Activated B cell treated with CpG ODN at 0.5 μM for 24 hours (primary cell): ENCODE results near the gene AREG. TPM values are rescaled to one million over a fixed set of nuclear protein-coding genes. Genes with fewer than 3 reads are reported as not detected.
A peak's percentile ranks its signal among the peaks of the same experiment; 100 is the strongest.

ENCODE experiments used
- ATAC-seq: fragments of 200-7000 bp; cut with Tn5 transposase; one replicate; pipeline ENCODE4 v1.10.0; 2021; ENCODE audit warnings: low read depth, mild to moderate bottlenecking, moderate library complexity
- CTCF ChIA-PET: fragments of 350-600 bp; sonication (Branson Sonifier 250); formaldehyde crosslinking; loops from one replicate; lab custom pipeline; 2021; ENCODE audit warnings: antibody characterized with exemption; lab: Charles Lee
- POLR2A ChIA-PET: fragments of 350-600 bp; sonication (Branson Sonifier 250); formaldehyde crosslinking; loops from one replicate; lab custom pipeline; 2021; ENCODE audit warnings: antibody characterized with exemption; lab: Charles Lee
- DNase-seq: peaks from one replicate; pipeline ENCODE4 v3.0.0; 2022
- H3K27ac Mint-ChIP-seq: one replicate; pipeline ENCODE4 v1.8.0; 2020; ENCODE audit warnings: mixed read lengths
- H3K27me3 Mint-ChIP-seq: one replicate; pipeline ENCODE4 v1.8.0; 2021; ENCODE audit warnings: mixed read lengths
- H3K36me3 Mint-ChIP-seq: one replicate; pipeline ENCODE4 v1.8.0; 2021; ENCODE audit warnings: low read depth, mixed read lengths
- H3K4me1 Mint-ChIP-seq: one replicate; pipeline ENCODE4 v1.8.0; 2021; ENCODE audit warnings: mixed read lengths
- H3K4me3 Mint-ChIP-seq: one replicate; pipeline ENCODE4 v1.8.0; 2020; ENCODE audit warnings: mild to moderate bottlenecking, mixed read lengths
- H3K9me3 Mint-ChIP-seq: one replicate; pipeline ENCODE4 v1.8.0; 2020; ENCODE audit warnings: mixed read lengths
- CTCF ChIP-seq: fragments of 200-600 bp; IDR thresholded peaks from one replicate; pipeline ENCODE4 v1.8.0; 2022; ENCODE audit warnings: antibody characterized with exemption, mild to moderate bottlenecking
- intact Hi-C: fragments of 100-400 bp; cut with micrococcal nuclease; formaldehyde crosslinking; loops from one replicate; pipeline ENCODE4 v1.15.1; 2024
- total RNA-seq: library from RNA; stranded (reverse); gene quantifications from 2 replicates; pipeline ENCODE4 v1.2.3, GENCODE V29; 2022

The AREG gene
- total RNA-seq, 1 donor from 2014 or later, result 2.1 TPM

- intact Hi-C loops, result loop anchor here (1.0 kb wide), 1 partner anchor 42 kb away; the partner anchor contains the start of gene AREG
- H3K4me3 Mint-ChIP-seq, result peak overlapping the region; percentile 20
- ATAC-seq (peak; percentile 86), DNase-seq (no peak)
- peaks cover 22% of the 10 kb centered on the region for H3K4me1 Mint-ChIP-seq
- no peaks in the 10 kb centered on the region for H3K9me3 Mint-ChIP-seq
- ChIA-PET CTCF (interaction anchor here (0.8 to 1.3 kb wide), 3 partner anchors 26 to 174 kb away, joined by 3 to 4 read pairs (median 4); partner anchors contain the start of gene AREG), POLR2A (interaction anchor here (3.1 kb wide), 1 partner anchor 42 kb away, joined by 11 read pairs; the partner anchor contains the start of gene AREG)
- H3K27me3 Mint-ChIP-seq, result no peaks in the 10 kb centered on the region
- peaks cover 4% of the 10 kb centered on the region for H3K36me3 Mint-ChIP-seq
- TF ChIP-seq CTCF, result no peak
- peak overlapping the region; percentile 76 for H3K27ac Mint-ChIP-seq
These were observed 42.1 kb upstream of the AREG start for GRCh38 chr4:74402692-74403456.

- no peaks in the 10 kb centered on the region for H3K27me3 Mint-ChIP-seq
- no peak for TF ChIP-seq CTCF
- no peak overlapping the region for H3K27ac Mint-ChIP-seq
- CTCF ChIA-PET, result no interaction called here
- intact Hi-C loops, result no loop called here
- POLR2A ChIA-PET, result no interaction called here
- ATAC-seq (no peak), DNase-seq (no peak)
- no peak overlapping the region for H3K4me3 Mint-ChIP-seq
- peaks cover 8% of the 10 kb centered on the region for H3K4me1 Mint-ChIP-seq
- H3K36me3 Mint-ChIP-seq, result no peaks in the 10 kb centered on the region
- H3K9me3 Mint-ChIP-seq, result no peaks in the 10 kb centered on the region
These were observed 37.0 kb upstream of the AREG start for GRCh38 chr4:74407891-74408290.

DNA sequence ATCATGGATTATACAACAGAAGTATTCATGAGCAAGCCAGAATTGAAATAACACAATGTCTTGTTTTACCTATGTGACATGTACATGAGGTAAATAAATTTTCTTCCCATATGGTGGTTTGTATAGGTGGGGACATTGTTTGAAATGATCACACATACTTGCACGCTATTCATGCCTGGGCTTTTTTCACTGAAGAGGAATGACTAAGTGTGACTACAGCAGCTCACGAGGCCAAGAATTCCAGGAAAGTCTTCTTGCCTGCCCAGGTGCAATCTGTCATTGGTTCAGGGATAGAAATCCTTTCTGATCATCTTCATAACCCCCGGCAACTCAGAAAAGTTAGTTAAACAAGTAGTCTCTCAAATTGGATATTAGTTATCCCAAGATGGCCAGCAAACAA is 36.3 kb upstream of the AREG start:
- H3K27me3 Mint-ChIP-seq, result no peaks in the 10 kb centered on the region

DNA sequence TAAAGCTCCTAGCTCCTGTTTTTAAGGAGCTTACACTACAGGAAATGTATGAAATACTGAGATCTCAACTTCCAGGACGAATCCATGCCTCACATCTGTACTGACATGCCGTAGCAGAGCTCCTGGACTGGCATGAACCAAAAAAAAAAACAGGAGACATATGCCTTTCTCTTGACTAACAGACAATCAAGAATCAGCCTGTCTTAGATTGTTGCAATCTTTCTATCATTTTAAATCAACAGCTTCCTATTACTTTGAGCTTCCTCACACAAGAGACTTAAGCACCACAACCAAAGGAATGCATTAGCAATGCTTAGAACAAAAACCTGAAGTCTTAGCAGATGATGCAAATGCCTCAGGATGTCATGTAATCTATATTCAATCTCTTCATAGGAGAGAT is 34.7 kb upstream of the AREG start:
- peaks cover 3% of the 10 kb centered on the region for H3K27me3 Mint-ChIP-seq
- TF ChIP-seq CTCF, result no peak
- ATAC-seq (no peak), DNase-seq (no peak)
- H3K27ac Mint-ChIP-seq, result no peak overlapping the region
- H3K4me1 Mint-ChIP-seq, result no peaks in the 10 kb centered on the region
- no peak overlapping the region for H3K4me3 Mint-ChIP-seq
- ChIA-PET CTCF (no interaction called here), POLR2A (interaction anchor here (0.6 kb wide), 1 partner anchor 38 kb away, joined by 3 read pairs; no protein-coding TSS in a partner anchor)
- intact Hi-C loops, result no loop called here
- H3K9me3 Mint-ChIP-seq, result no peaks in the 10 kb centered on the region
- H3K36me3 Mint-ChIP-seq, result no peaks in the 10 kb centered on the region

More for the DNA sequence above, 36.3 kb upstream of the AREG start:
- ChIA-PET CTCF (no interaction called here), POLR2A (no interaction called here)
- no peak for TF ChIP-seq CTCF
- Mint-ChIP-seq H3K9me3 (no peaks in the 10 kb centered on the region), H3K4me1 (peaks cover under 1% of the 10 kb centered on the region), H3K4me3 (no peak overlapping the region), H3K27ac (no peak overlapping the region), H3K36me3 (no peaks in the 10 kb centered on the region)
- DNase-seq, result no peak
- intact Hi-C loops, result no loop called here
- ATAC-seq, result no peak

DNA sequence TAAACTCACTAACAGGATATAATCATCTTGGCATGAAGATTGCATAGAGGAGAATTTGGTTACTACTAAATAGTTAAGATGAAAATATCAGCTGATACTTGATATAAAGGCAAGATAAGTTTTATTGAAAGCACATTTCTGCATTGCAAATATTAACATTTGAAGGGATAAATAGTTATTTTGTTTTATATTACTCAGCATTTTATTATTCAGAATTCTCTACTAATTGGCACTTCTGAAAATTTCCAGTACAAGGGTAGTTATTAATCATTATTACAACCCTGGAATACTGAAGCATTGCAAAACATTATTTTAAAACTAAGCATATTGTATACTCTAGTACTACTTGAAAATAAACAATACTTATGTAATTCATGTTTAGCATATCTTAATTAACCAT is 32.7 kb upstream of the AREG start:
- H3K36me3 Mint-ChIP-seq, result no peaks in the 10 kb centered on the region
- H3K9me3 Mint-ChIP-seq, result no peaks in the 10 kb centered on the region
- ChIA-PET CTCF (no interaction called here), POLR2A (no interaction called here)
- no peaks in the 10 kb centered on the region for H3K4me1 Mint-ChIP-seq
- no peak overlapping the region for H3K27ac Mint-ChIP-seq
- H3K27me3 Mint-ChIP-seq, result peaks cover 5% of the 10 kb centered on the region
- DNase-seq, result no peak
- H3K4me3 Mint-ChIP-seq, result no peak overlapping the region
- intact Hi-C loops, result no loop called here
- no peak for TF ChIP-seq CTCF
- no peak for ATAC-seq
